Neural cell (in vitro differentiated cells): ENCODE measurements around the gene TSHR.

Experiments
- CTCF ChIP-seq: fragments of 450-650 bp; IDR thresholded peaks from 2 replicates; pipeline ENCODE4 v1.5.1; 2014; ENCODE audit warnings: antibody characterized with exemption, mild to moderate bottlenecking, moderate library complexity; ENCODE audit not compliant: poor library complexity, severe bottlenecking
- EZH2 ChIP-seq: fragments of 200-600, 300-800 bp; shearing (Covaris generic), sonication (generic); IDR thresholded peaks from 2 replicates; pipeline ENCODE4 v1.6.1; 2014; ENCODE audit warnings: antibody characterized with exemption, low read length, borderline replicate concordance, mild to moderate bottlenecking; ENCODE audit not compliant: insufficient read depth, poor library complexity, severe bottlenecking
- RAD21 ChIP-seq: fragments of 450-650 bp; conservative IDR thresholded peaks from 2 replicates; pipeline ENCODE4 v1.6.1; 2014; ENCODE audit warnings: antibody characterized with exemption, mild to moderate bottlenecking, moderate library complexity

GRCh38 chr14:81096656-81097055, 141.2 kb downstream of the TSHR start:
- TF ChIP-seq RAD21 (no peak), EZH2 (no peak), CTCF (no peak)
